ENCODE data around the gene ANO8.

ANO8 gene

GRCh38 chr19:17321655-17322489 is 12.8 kb downstream of the ANO8 start:
- ChIA-PET POLR2A (interaction anchor here (1.0 to 1.7 kb wide), 3 partner anchors 9 to 13 kb away, joined by 5 to 8 read pairs (median 5); partner anchors contain the start of gene DDA1), CTCF (no interaction called here)
- DNase-seq (ENCODE audit: extremely low spot score): no peak
- no peak for TF ChIP-seq SP1 (IDR thresholded peaks at IDR 0.05)
- no peak for TF ChIP-seq SUZ12 (IDR thresholded peaks at IDR 0.05)
- TF ChIP-seq HDGF (IDR thresholded peaks at IDR 0.05; ENCODE audit: borderline replicate concordance): no peak
- TF ChIP-seq ZNF384 (IDR thresholded peaks at IDR 0.05): no peak
- no peak for TF ChIP-seq ELF4 (IDR thresholded peaks at IDR 0.05)
- no peak for TF ChIP-seq NFRKB (IDR thresholded peaks at IDR 0.05)
- no peak for TF ChIP-seq FOXA1 (IDR thresholded peaks at IDR 0.05)
- no peak for TF ChIP-seq PKNOX1 (IDR thresholded peaks at IDR 0.05)
- TF ChIP-seq TARDBP (IDR thresholded peaks at IDR 0.05): no peak
- TF ChIP-seq BHLHE40 (IDR thresholded peaks at IDR 0.05; ENCODE audit: borderline replicate concordance): no peak
- TF ChIP-seq CTBP1 (IDR thresholded peaks at IDR 0.05; ENCODE audit: borderline replicate concordance): no peak

GRCh38 chr19:17320435-17320834 is 14.2 kb downstream of the ANO8 start:
- no peak for DNase-seq (ENCODE audit: extremely low spot score)
- POLR2A ChIA-PET: interaction anchor here (1.7 kb wide), 1 partner anchor 11 kb away, joined by 5 read pairs; the partner anchor contains the start of gene DDA1
- no peak for TF ChIP-seq FOXM1 (IDR thresholded peaks at IDR 0.05; ENCODE audit: borderline replicate concordance)
- no peak for TF ChIP-seq BHLHE40 (IDR thresholded peaks at IDR 0.05; ENCODE audit: borderline replicate concordance)
- TF ChIP-seq FOXK2 (IDR thresholded peaks at IDR 0.05): no peak
- TF ChIP-seq CTBP1 (IDR thresholded peaks at IDR 0.05; ENCODE audit: borderline replicate concordance): no peak
- TF ChIP-seq HDGF (IDR thresholded peaks at IDR 0.05; ENCODE audit: borderline replicate concordance): no peak
- TF ChIP-seq LEF1 (IDR thresholded peaks at IDR 0.05; ENCODE audit: borderline replicate concordance): no peak
- TF ChIP-seq ARNT (IDR thresholded peaks at IDR 0.05): no peak
- TF ChIP-seq ZNF384 (IDR thresholded peaks at IDR 0.05): no peak
- no peak for TF ChIP-seq TARDBP (IDR thresholded peaks at IDR 0.05)
- TF ChIP-seq ELF4 (IDR thresholded peaks at IDR 0.05): no peak
- no peak for TF ChIP-seq FOXA1 (IDR thresholded peaks at IDR 0.05)
- no peak for TF ChIP-seq L3MBTL2 (conservative IDR thresholded peaks at IDR 0.05)
- no peak for TF ChIP-seq SP1 (IDR thresholded peaks at IDR 0.05)
- TF ChIP-seq SUZ12 (IDR thresholded peaks at IDR 0.05): no peak
- no peak for TF ChIP-seq NFRKB (IDR thresholded peaks at IDR 0.05)
- no peak for TF ChIP-seq PKNOX1 (IDR thresholded peaks at IDR 0.05)
- CTCF ChIA-PET: no interaction called here

GRCh38 chr19:17319473-17320238 is 15.0 kb downstream of the ANO8 start:
- ChIA-PET POLR2A (interaction anchor here (1.2 kb wide), 1 partner anchor 10 kb away, joined by 4 read pairs; no protein-coding TSS in a partner anchor), CTCF (interaction anchor here (0.6 kb wide), 1 partner anchor 16 kb away, joined by 3 read pairs; no protein-coding TSS in a partner anchor)
- TF ChIP-seq ELF4 (IDR thresholded peaks at IDR 0.05) (no peak), NFRKB (IDR thresholded peaks at IDR 0.05) (no peak), FOXK2 (IDR thresholded peaks at IDR 0.05) (no peak), FOXM1 (IDR thresholded peaks at IDR 0.05; ENCODE audit: borderline replicate concordance) (no peak), HDGF (IDR thresholded peaks at IDR 0.05; ENCODE audit: borderline replicate concordance) (no peak), PKNOX1 (IDR thresholded peaks at IDR 0.05) (no peak), CTBP1 (IDR thresholded peaks at IDR 0.05; ENCODE audit: borderline replicate concordance) (no peak), ARNT (IDR thresholded peaks at IDR 0.05) (no peak), L3MBTL2 (conservative IDR thresholded peaks at IDR 0.05) (no peak), FOXA1 (IDR thresholded peaks at IDR 0.05) (no peak)
- DNase-seq (ENCODE audit: extremely low spot score): no peak

DNA sequence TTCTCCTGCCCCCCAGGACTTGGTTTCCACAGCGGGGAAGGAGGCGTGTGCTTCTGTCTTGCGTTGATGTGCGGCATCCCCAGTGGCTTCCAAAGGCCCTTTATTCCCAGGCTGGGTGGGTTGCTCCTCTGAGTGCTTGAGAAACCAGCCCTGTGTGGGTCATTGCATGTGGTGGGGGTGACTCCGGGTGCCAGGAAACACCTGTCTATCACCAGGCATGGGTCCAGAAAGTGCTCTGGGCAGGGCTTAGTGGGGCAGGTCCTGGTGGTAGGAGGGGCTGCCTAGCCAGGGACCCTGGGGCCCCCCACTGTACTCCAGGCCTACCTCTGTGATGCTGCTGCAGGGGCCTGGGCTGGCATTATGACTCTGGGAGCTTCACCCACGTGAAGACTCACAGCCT is 15.7 kb downstream of the ANO8 start:
- no peak for DNase-seq (ENCODE audit: extremely low spot score)
- POLR2A ChIA-PET: interaction anchor here (1.2 kb wide), 1 partner anchor 9 kb away, joined by 4 read pairs; no protein-coding TSS in a partner anchor
- TF ChIP-seq SUZ12 (IDR thresholded peaks at IDR 0.05) (no peak), FOXK2 (IDR thresholded peaks at IDR 0.05) (no peak), L3MBTL2 (conservative IDR thresholded peaks at IDR 0.05) (no peak), HDGF (IDR thresholded peaks at IDR 0.05; ENCODE audit: borderline replicate concordance) (no peak), LEF1 (IDR thresholded peaks at IDR 0.05; ENCODE audit: borderline replicate concordance) (no peak), ELF4 (IDR thresholded peaks at IDR 0.05) (no peak), ZNF384 (IDR thresholded peaks at IDR 0.05) (no peak)
- CTCF ChIA-PET: interaction anchor here (0.6 kb wide), 1 partner anchor 16 kb away, joined by 3 read pairs; no protein-coding TSS in a partner anchor

- DNase-seq (ENCODE audit: extremely low spot score): no peak
- CTCF ChIA-PET: no interaction called here
- POLR2A ChIA-PET: interaction anchor here (0.6 kb wide), 1 partner anchor 177 kb away, joined by 5 read pairs; no protein-coding TSS in a partner anchor
- TF ChIP-seq ARNT (IDR thresholded peaks at IDR 0.05) (no peak), HDGF (IDR thresholded peaks at IDR 0.05; ENCODE audit: borderline replicate concordance) (no peak), SP1 (IDR thresholded peaks at IDR 0.05) (no peak), CTBP1 (IDR thresholded peaks at IDR 0.05; ENCODE audit: borderline replicate concordance) (no peak), ZNF384 (IDR thresholded peaks at IDR 0.05) (no peak), FOXK2 (IDR thresholded peaks at IDR 0.05) (no peak), NFRKB (IDR thresholded peaks at IDR 0.05) (no peak), PKNOX1 (IDR thresholded peaks at IDR 0.05) (no peak), L3MBTL2 (conservative IDR thresholded peaks at IDR 0.05) (no peak), FOXM1 (IDR thresholded peaks at IDR 0.05; ENCODE audit: borderline replicate concordance) (no peak), BHLHE40 (IDR thresholded peaks at IDR 0.05; ENCODE audit: borderline replicate concordance) (no peak)
Measured at GRCh38 chr19:17314007-17314593, 20.6 kb downstream of the ANO8 start.
